ENCODE results near the gene RHOH.

Gene RHOH

GRCh38 chr4:40164459-40164858 is 32.4 kb upstream of the RHOH start:
- DNase-seq (ENCODE audit: low read depth), result no peak
- no peak for TF ChIP-seq CTCF (conservative IDR thresholded peaks at IDR 0.05; ENCODE audit: control insufficient read depth, insufficient read depth, low read depth, low read length)
- H3K4me3 ChIP-seq (ENCODE audit: control insufficient read depth, low read depth, low read length), result no peak overlapping the region

- DNase-seq (ENCODE audit: low read depth), result no peak
- TF ChIP-seq CTCF (conservative IDR thresholded peaks at IDR 0.05; ENCODE audit: control insufficient read depth, insufficient read depth, low read depth, low read length), result no peak
- H3K4me3 ChIP-seq (ENCODE audit: control insufficient read depth, low read depth, low read length), result no peak overlapping the region
Measured at GRCh38 chr4:40165916-40166315, 30.9 kb upstream of the RHOH start.

- H3K4me3 ChIP-seq (ENCODE audit: control insufficient read depth, low read depth, low read length), result no peak overlapping the region
- DNase-seq (ENCODE audit: low read depth), result no peak
- TF ChIP-seq CTCF (conservative IDR thresholded peaks at IDR 0.05; ENCODE audit: control insufficient read depth, insufficient read depth, low read depth, low read length), result no peak
Measured at GRCh38 chr4:40168070-40168469, 28.8 kb upstream of the RHOH start.

GRCh38 chr4:40170588-40170987 is 26.2 kb upstream of the RHOH start:
- no peak for TF ChIP-seq CTCF (conservative IDR thresholded peaks at IDR 0.05; ENCODE audit: control insufficient read depth, insufficient read depth, low read depth, low read length)
- no peak overlapping the region for H3K4me3 ChIP-seq (ENCODE audit: control insufficient read depth, low read depth, low read length)
- DNase-seq (ENCODE audit: low read depth), result no peak

GRCh38 chr4:40173470-40173875 is 23.4 kb upstream of the RHOH start:
- no peak overlapping the region for H3K4me3 ChIP-seq (ENCODE audit: control insufficient read depth, low read depth, low read length)
- DNase-seq (ENCODE audit: low read depth), result no peak
- TF ChIP-seq CTCF (conservative IDR thresholded peaks at IDR 0.05; ENCODE audit: control insufficient read depth, insufficient read depth, low read depth, low read length), result no peak

GRCh38 chr4:40176602-40177001 is 20.2 kb upstream of the RHOH start:
- DNase-seq (ENCODE audit: low read depth), result no peak

More at GRCh38 chr4:40176602-40177001, 20.2 kb upstream of the RHOH start:
- no peak for TF ChIP-seq CTCF (conservative IDR thresholded peaks at IDR 0.05; ENCODE audit: control insufficient read depth, insufficient read depth, low read depth, low read length)
- H3K4me3 ChIP-seq (ENCODE audit: control insufficient read depth, low read depth, low read length), result peak overlapping the region; percentile 13
